ENCODE data around the gene GLIS2.

Gene GLIS2

GRCh38 chr16:4365615-4366014 is 49.7 kb downstream of the GLIS2 start:
- peaks cover 4% of the 10 kb centered on the region for H3K36me3 ChIP-seq (replicated peaks; ENCODE audit: low read depth, low read length)
- no peak overlapping the region for H3K9ac ChIP-seq (ENCODE audit: low read length)
- H3K27ac ChIP-seq (ENCODE audit: low read length): no peak overlapping the region
- no peaks in the 10 kb centered on the region for H3K4me1 ChIP-seq (ENCODE audit: low read length)
- H3K4me2 ChIP-seq (ENCODE audit: low read length): no peak overlapping the region
- no peaks in the 10 kb centered on the region for H3K79me2 ChIP-seq (ENCODE audit: low read length)
- no peaks in the 10 kb centered on the region for H4K20me1 ChIP-seq (ENCODE audit: insufficient read depth, low read length)
- H3K27me3 ChIP-seq (ENCODE audit: low read depth, low read length): no peaks in the 10 kb centered on the region
- no peak for TF ChIP-seq CTCF (IDR thresholded peaks at IDR 0.05; ENCODE audit: low read depth, low read length)
- no peak for TF ChIP-seq EZH2phosphoT487 (IDR thresholded peaks at IDR 0.05; ENCODE audit: low read depth)
- no peak overlapping the region for H3K4me3 ChIP-seq (ENCODE audit: low read length)
- H2AFZ ChIP-seq (ENCODE audit: low read depth, low read length): no peak overlapping the region
- no peaks in the 10 kb centered on the region for H3K9me3 ChIP-seq (ENCODE audit: insufficient read depth, low read length)

- Histone ChIP-seq H3K36me3 (replicated peaks; ENCODE audit: low read depth, low read length) (peaks cover 4% of the 10 kb centered on the region), H3K4me1 (ENCODE audit: low read length) (no peaks in the 10 kb centered on the region), H3K27ac (ENCODE audit: low read length) (no peak overlapping the region), H3K27me3 (ENCODE audit: low read depth, low read length) (no peaks in the 10 kb centered on the region), H4K20me1 (ENCODE audit: insufficient read depth, low read length) (peaks cover 2% of the 10 kb centered on the region; the same call in 1 of the 2 replicates), H3K4me2 (ENCODE audit: low read length) (no peak overlapping the region), H3K9ac (ENCODE audit: low read length) (no peak overlapping the region), H3K79me2 (ENCODE audit: low read length) (no peaks in the 10 kb centered on the region), H3K9me3 (ENCODE audit: insufficient read depth, low read length) (no peaks in the 10 kb centered on the region), H3K4me3 (ENCODE audit: low read length) (no peak overlapping the region), H2AFZ (ENCODE audit: low read depth, low read length) (no peak overlapping the region)
- TF ChIP-seq CTCF (IDR thresholded peaks at IDR 0.05; ENCODE audit: low read depth, low read length): no peak
- no peak for TF ChIP-seq EZH2phosphoT487 (IDR thresholded peaks at IDR 0.05; ENCODE audit: low read depth)
Measured at GRCh38 chr16:4366016-4366415, 50.1 kb downstream of the GLIS2 start.

GRCh38 chr16:4367393-4367856 is 51.6 kb downstream of the GLIS2 start:
- H3K9ac ChIP-seq (ENCODE audit: low read length): no peak overlapping the region
- peaks cover 4% of the 10 kb centered on the region; the same call in 1 of the 2 replicates for H4K20me1 ChIP-seq (ENCODE audit: insufficient read depth, low read length)
- H3K4me1 ChIP-seq (ENCODE audit: low read length): no peaks in the 10 kb centered on the region
- no peaks in the 10 kb centered on the region for H3K9me3 ChIP-seq (ENCODE audit: insufficient read depth, low read length)
- no peak overlapping the region for H2AFZ ChIP-seq (ENCODE audit: low read depth, low read length)
- H3K4me2 ChIP-seq (ENCODE audit: low read length): no peak overlapping the region
- H3K27ac ChIP-seq (ENCODE audit: low read length): no peak overlapping the region
- peaks cover 4% of the 10 kb centered on the region for H3K36me3 ChIP-seq (replicated peaks; ENCODE audit: low read depth, low read length)
- H3K27me3 ChIP-seq (ENCODE audit: low read depth, low read length): no peaks in the 10 kb centered on the region
- H3K79me2 ChIP-seq (ENCODE audit: low read length): no peaks in the 10 kb centered on the region
- H3K4me3 ChIP-seq (ENCODE audit: low read length): no peak overlapping the region
- no peak for TF ChIP-seq CTCF (IDR thresholded peaks at IDR 0.05; ENCODE audit: low read depth, low read length)
- TF ChIP-seq EZH2phosphoT487 (IDR thresholded peaks at IDR 0.05; ENCODE audit: low read depth): no peak

- no peaks in the 10 kb centered on the region for H3K27me3 ChIP-seq (ENCODE audit: low read depth, low read length)
- no peak overlapping the region for H3K9ac ChIP-seq (ENCODE audit: low read length)
- no peak overlapping the region for H3K27ac ChIP-seq (ENCODE audit: low read length)
- peaks cover 2% of the 10 kb centered on the region for H3K36me3 ChIP-seq (replicated peaks; ENCODE audit: low read depth, low read length)
- peaks cover 7% of the 10 kb centered on the region; the same call in 1 of the 2 replicates for H4K20me1 ChIP-seq (ENCODE audit: insufficient read depth, low read length)
- H2AFZ ChIP-seq (ENCODE audit: low read depth, low read length): no peak overlapping the region
- no peaks in the 10 kb centered on the region for H3K79me2 ChIP-seq (ENCODE audit: low read length)
- no peak overlapping the region for H3K4me2 ChIP-seq (ENCODE audit: low read length)
- no peaks in the 10 kb centered on the region for H3K4me1 ChIP-seq (ENCODE audit: low read length)
- no peak for TF ChIP-seq EZH2phosphoT487 (IDR thresholded peaks at IDR 0.05; ENCODE audit: low read depth)
- no peak for TF ChIP-seq CTCF (IDR thresholded peaks at IDR 0.05; ENCODE audit: low read depth, low read length)
- H3K9me3 ChIP-seq (ENCODE audit: insufficient read depth, low read length): no peaks in the 10 kb centered on the region
- H3K4me3 ChIP-seq (ENCODE audit: low read length): no peak overlapping the region
Measured at GRCh38 chr16:4369007-4369733, 53.3 kb downstream of the GLIS2 start.

Measured in OCI-LY3 (cell line).